AG09319 (cell line): ENCODE data around the gene CHAT.

Source experiments
- DNase-seq: peaks from one replicate; pipeline ENCODE4 v3.0.0-alpha.2; 2010; ENCODE audit warnings: low read depth; ENCODE audit errors: extremely low read depth
- CTCF ChIP-seq: IDR thresholded peaks from 2 replicates; pipeline ENCODE4 v1.5.1; 2011; ENCODE audit warnings: low read depth, mild to moderate bottlenecking, inconsistent platforms, low read length, moderate library complexity

Gene CHAT

GRCh38 chr10:49575489-49576072 is 38.3 kb upstream of the CHAT start:
- no peak for DNase-seq
- no peak for TF ChIP-seq CTCF

GRCh38 chr10:49577182-49577925 is 36.5 kb upstream of the CHAT start:
- DNase-seq = no peak
- no peak for TF ChIP-seq CTCF

GRCh38 chr10:49578392-49578791 is 35.4 kb upstream of the CHAT start:
- DNase-seq = no peak
- no peak for TF ChIP-seq CTCF

- TF ChIP-seq CTCF = no peak
- no peak for DNase-seq
Observed at GRCh38 chr10:49579621-49580020, 34.2 kb upstream of the CHAT start.

GRCh38 chr10:49585387-49585786 is 28.4 kb upstream of the CHAT start:
- no peak for TF ChIP-seq CTCF
- DNase-seq = no peak

GRCh38 chr10:49587981-49588380 is 25.9 kb upstream of the CHAT start:
- no peak for TF ChIP-seq CTCF

GRCh38 chr10:49592726-49593563 is 20.9 kb upstream of the CHAT start:
- peak; percentile 100 for TF ChIP-seq CTCF
- no peak for DNase-seq

More at GRCh38 chr10:49587981-49588380, 25.9 kb upstream of the CHAT start:
- no peak for DNase-seq
